NCI-H82 (cell line): ENCODE results near the gene PIH1D2.
"Not testable (repeated sequence)": the region's sequence is repeated elsewhere in the genome, so short reads cannot be mapped to it uniquely, and the experiment has no call there.

Source experiments
- DNase-seq: peaks from one replicate; lab custom pipeline; 2025; lab: John Stamatoyannopoulos, UW

Gene PIH1D2

DNA sequence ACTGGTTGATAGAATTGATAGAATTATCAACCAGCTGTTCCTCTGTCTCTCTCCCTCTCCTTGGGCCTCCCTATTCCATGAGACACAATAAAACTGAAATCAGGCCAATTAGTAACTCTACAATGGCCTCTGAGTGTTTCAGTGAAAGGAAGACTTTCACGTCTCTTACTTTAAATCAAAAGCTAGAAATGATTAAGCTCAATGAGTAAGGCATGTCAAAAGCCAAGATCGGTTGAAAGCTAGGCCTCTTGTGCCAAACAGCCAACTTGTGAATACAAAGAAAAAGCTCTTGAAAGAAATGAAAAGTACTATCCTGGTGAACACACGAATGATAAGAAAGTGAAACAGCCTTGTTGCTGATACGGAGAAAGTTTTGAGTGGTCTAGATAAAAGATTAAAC lies 16.6 kb downstream of the PIH1D2 start:
- no peak for DNase-seq

DNA sequence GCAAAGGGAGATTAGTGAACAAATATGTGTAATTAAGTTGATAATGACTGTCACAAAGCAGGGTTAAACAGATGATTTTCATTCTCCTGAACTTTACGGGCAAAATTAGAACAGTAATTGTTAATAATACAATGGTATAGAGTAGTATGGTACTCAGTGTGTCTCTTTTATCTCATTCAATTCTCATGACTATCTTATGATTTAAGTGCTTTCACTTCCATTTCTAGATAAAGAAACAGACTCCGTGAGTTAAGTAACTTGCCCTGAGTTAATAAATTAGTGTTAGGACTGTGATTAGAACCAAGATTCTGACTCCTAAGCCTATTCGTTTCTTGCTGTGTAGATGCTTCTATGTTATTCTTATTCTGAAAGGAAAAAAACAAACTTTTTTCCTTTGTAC lies 22.0 kb downstream of the PIH1D2 start:
- no peak for DNase-seq

DNA sequence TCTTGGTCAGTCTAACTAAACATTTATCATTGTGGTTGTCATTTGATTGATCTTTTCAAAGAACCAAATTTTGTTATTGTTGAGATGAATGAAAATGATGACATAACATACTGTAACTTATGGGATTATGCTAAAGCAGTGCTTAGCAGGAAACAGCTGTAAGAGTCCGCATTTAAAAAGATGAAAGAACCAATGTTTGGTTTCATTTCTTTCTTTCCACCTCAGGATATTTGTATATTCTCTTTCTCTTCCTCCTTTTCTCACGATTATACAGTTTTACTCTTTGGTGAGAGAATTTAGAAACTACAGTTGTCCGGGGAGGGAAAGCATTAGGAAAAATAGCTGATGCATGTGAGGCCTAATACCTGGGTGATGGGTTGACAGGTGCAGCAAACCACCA lies 23.1 kb downstream of the PIH1D2 start:
- DNase-seq: no peak

DNA sequence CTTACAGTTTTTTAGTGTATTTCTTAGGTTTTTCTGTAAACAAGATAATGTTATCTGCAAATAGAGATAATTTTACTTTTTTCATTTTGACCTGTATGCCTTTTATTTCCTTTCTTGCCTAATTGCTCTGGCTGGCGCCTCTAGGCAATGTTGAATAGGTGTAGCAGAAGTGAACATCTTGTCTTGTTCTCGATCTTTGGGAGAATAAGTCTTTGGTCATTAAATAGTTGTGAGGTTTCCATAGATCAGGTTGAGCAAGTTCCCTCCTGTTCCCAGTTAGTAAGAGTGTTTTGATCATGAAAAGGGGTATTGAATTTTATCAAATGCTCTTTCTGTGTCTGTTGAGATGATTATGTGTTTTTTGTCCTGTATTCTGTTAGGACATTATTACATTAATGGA lies 24.0 kb downstream of the PIH1D2 start:
- DNase-seq: no peak

DNA sequence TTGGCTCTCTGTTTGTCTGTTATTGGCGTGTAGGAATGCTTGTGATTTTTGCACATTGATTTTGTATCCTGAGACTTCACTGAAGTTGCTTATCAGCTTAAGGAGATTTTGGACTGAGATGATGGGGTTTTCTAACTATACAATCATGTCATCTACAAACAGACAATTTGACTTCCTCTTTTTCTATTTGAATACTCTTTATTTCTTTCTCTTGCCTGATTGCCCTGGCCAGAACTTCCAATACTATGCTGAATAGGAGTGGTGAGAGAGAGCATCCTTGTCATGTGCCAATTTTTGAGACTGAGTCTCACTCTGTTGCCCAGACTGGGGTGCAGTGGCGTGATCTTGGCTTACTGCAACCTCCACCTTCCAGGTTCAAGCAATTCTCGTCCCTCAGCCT lies 25.6 kb downstream of the PIH1D2 start:
- DNase-seq: not testable (repeated sequence)

DNA sequence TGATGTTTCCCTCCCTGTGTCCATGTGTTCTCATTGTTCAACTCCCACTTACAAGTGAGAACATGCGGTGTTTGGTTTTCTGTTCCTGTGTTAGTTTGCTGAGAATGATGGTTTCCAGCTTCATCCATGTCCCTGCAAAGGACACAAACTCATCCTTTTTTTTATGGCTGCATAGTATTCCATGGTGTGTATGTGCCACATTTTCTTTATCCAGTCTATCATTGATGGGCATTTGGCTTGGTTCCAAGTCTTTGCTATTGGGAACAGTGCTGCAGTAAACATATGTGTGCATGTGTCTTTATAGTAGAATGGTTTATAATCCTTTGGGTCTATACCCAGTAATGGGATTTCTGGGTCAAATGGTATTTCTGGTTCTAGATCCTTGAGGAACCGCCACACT lies 27.2 kb downstream of the PIH1D2 start:
- DNase-seq: not testable (repeated sequence)

DNA sequence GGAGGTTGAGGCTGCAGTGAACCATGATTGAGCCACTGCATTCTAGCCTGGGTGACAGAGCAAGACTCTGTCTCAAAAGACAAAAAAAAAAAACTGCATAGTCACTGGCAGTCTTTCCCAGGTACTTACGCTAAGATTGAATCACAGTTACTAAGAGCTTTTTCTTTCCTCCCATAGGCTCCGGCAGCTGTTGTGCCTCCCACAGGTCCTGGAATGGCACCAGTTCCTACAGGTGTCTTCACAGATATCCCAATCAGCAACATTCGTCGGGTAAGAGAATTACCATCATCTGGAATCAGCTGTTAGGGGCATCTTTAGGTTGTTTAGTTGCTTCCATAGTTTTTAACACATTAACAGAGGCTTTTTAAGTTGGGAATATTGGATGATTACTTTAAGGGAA lies 28.9 kb downstream of the PIH1D2 start:
- DNase-seq: no peak

DNA sequence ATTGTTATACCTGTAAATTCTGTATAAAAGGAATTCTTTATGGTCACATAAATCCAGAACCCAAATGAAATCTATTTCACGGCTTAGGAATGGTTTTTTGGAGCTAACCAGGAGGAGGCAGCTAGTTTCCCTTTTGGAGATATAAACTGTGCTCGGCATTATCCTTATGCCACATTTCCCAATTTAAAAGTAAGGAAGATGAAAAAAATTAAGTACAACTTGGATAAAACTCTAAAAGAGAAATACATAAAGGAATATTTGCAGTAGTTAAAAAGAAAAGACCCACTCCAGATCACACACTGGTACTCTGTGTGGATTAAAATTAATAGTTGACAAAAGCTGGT lies 30.9 kb downstream of the PIH1D2 start:
- DNase-seq: no peak

DNA sequence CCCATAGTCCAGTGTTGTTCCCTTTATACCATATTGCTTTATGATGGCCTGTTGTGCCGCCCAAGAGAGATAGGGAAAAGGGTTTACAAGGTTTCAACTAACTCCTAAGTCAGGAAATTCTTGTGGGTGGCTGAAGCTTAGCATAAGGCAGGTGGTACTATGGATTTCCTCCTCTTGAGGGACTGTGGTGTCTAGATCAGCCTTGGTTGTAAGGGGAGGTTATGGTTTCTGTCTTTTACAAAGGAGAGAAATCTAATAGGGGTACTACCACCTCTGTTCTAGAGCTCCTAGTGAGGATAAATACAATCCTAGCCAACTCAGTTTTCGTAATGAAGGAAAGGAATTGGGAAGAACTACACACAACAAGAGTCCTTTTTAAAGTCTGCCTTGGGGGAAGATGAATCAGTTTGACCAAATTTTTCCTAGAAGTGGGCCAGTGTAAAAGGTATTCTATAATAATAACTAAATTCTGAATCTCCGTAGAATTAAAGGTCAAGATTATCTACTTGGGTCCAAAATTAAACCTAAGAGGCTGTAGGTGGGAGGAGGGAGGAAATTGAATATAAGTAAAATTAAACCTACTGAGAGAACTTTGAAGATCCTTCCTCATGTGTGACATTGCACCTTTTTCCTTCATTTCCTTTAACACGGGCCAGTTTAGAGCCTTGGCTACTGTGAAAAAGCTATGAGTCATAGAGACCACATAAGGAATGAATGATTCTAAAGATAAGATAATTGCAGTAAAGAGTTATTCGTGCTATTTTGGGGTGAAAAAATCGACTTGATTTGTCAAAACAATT lies 31.5 kb downstream of the PIH1D2 start:
- DNase-seq: no peak

DNA sequence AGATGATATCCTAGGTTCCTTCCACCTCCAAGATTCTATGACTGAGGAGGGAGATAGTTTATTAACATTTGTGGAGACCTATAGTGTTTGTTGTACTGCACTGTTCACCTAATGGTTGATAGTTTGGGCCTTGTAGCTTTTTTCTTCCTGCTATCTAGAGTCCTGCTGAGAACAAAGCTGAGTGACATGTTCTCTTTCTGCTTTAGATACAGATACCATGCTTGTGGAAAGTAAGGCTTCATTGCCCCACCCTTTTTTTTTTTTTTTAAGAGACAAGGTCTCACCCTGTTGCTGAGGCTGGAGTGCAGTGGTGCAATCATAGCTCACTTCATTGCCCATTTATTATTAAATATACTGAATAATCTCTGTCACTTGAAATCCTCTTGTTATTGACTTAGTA lies 36.3 kb downstream of the PIH1D2 start:
- no peak for DNase-seq

DNA sequence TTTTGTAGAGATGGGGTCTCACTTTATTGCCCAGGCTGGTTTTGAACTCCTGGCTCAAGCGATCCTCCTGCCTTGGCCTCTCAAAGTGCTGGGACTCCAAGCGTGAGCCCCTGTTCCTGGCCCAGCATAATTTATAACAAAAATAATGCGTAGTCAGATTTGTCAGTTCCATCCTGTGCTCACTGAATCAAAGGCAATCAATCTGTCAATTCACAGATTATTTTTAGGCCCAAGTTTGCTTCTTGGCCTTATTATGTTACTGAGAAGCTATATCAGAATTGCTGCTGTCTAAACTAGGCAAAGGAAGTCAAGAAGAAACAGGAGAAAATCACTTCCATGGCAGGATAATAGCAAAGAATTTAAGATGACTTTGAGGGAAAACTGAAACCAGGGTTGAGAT lies 39.9 kb downstream of the PIH1D2 start:
- DNase-seq: no peak

DNA sequence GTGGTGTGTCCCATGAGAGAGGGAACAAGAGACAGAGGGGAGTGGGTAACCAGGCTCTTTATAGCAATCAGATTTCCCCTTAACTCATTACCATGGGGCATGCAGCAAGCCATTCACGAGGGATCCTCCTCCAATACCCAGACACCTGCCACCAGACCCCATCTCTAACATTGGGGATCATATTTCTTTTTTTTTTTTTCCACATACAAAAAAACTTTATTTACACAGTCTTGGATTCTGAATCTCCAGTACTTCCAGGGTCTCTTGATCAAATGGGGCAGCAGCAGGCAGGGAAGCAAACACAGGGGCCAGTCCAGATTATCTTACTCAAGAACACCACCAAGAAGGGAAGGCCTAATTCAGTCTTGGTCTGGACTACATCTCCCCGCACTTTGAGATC lies 44.4 kb downstream of the PIH1D2 start:
- no peak for DNase-seq

DNA sequence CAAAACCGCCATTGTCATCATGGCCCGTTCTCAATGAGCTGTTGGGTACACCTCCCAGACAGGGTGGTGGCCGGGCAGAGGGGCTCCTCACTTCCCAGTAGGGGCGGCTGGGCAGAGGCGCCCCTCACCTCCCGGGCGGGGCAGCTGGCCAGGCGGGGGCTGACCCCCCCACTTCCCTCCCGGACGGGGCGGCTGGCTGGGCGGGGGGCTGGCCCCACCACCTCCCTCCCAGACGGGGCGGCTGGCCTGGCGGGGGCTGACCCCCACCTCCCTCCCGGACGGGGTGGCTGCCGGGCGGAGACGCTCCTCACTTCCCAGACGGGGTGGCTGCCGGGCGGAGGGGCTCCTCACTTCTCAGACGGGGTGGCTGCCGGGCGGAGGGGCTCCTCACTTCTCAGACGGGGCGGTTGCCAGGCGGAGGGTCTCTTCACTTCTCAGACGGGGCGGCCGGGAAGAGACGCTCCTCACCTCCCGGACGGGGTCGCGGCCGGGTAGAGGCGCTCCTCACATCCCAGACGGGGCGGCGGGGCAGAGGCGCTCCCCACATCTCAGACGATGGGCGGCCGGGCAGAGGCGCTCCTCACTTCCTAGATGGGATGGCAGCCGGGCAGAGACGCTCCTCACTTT lies 46.9 kb downstream of the PIH1D2 start:
- DNase-seq: not testable (repeated sequence)

DNA sequence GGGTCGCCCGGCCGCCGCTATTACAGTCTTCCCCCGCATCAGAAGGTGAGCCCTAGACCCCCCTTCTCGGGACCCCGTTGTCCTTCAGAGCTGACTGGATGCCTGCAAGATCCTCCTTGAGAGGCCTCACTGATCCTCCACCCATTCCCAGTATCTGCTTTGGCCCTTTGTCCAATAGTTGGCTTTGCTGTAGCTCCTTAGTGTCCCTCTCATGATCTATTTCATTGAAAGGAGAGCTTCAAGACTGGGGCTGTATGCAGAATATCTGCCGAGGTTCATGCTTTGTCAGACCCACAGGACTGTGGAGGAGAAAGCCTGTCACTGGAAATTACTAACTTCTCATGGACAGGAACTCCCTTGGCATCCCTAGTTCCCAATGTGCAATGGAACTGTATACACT lies 48.1 kb downstream of the PIH1D2 start:
- peak; percentile 43 for DNase-seq

DNA sequence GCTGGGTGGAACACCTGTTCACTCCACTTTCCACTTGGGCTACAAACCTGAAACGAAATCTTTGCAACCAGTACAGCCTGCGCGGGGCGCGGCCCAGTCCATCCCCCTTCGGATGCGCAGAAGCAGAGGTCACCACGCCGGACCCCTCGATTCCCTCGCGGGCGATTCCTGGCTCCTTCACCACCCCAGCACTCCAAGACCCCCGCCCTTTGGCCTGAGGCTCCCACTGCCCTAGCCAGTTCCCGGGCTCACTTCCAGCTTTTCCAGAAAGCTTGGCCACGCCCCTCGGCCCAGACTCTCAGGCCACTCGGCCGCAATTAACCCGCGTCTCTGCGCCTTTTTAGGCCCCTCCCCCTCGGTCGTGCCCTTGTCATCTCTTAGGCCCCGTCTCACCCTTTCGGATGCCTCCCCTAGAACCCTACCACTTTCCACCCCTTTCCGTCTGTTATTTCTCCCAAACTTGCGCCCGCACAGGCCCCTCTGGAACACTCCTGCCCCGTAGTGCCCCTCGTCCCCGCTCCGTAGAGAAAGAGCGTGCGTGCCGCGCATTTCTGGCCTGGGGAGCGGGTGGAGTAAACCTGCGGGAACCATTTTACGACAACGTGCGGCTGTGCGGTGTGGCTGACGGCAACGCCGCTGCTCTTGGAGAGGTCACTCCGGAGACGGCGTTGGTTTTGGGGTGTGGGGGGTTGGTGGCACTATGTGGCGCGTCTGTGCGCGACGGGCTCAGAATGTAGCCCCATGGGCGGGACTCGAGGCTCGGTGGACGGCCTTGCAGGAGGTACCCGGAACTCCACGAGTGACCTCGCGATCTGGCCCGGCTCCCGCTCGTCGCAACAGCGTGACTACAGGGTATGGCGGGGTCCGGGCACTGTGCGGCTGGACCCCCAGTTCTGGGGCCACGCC lies 48.8 kb downstream of the PIH1D2 start, which contains the start of gene DLAT:
Gene DLAT, plus strand, starts transcription at position 636 of the 906 bp plus-strand sequence. Its CDS starts 65 bp downstream, at position 701.
- DNase-seq: peak; percentile 96

DNA sequence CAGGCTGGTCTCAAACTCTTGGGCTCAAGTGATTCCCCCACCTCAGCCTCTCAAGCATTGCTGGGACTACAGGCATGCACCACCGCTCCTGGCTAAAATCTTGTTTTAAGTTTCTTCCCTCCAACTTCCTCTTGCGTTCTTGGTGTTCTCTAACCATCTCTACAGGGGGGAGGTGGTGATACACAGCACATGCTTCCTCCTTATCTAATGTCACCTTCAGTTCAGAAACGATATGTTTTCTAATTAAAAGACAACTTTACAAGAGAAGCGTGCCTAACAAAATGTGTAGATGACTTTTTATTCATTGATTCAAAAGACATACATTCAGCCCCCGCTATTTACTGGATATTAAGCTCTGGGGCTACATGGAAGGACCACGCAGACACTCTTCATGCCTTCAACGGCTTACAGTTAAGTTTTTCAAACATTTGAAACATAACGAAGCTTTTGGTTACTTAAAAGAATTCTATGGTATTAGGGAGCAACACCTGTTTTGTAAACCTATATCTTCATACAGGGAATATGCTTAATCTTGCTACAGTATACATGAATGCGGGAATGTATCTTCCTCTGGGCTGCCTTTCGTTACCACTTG lies 49.5 kb downstream of the PIH1D2 start:
- peak; percentile 18 for DNase-seq

DNA sequence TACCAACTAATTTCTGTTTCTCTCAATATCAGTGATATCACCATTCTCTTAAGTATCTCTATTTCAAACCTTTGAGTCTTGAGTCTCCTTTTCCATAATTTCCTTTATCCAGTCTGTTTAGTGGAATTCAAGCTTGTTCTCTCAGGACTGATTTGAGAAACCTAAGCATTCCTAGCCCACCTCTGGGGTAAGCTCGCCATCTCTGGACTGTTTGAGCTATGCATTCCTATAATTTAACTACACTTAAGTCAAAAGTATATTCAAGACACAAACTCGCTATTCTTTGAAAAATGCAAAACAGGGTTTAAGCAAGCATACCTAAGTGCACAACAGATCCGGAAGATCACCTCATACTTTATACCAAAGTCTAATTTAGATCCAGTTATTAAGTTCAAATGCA lies 50.7 kb downstream of the PIH1D2 start:
- no peak for DNase-seq

DNA sequence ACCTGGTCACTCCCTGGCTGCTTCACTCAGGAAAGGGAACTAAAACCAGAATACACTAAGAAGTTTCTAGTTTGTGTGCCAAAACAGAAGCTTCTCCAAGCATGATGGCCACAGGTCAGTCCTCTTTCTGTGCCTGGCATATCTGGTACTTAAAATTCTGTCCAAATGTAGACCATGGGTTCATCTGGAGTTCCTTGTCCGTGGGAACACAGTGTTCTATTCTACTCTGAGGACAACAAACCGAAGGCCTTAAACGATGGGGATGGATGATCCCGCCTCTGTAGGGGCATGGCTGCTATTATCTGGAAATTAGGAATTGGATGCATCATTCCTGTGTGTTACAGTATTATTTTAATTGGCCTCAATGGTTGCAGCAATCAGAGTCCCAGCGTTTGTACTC lies 54.8 kb downstream of the PIH1D2 start:
- no peak for DNase-seq
